Raji (cell line): ENCODE measurements around the gene DLGAP1.

ENCODE experiments used
- POLR2A ChIP-seq: IDR thresholded peaks from 2 replicates; pipeline ENCODE4 v1.6.1; 2011; ENCODE audit warnings: low read depth, low read length, control low read depth; ENCODE audit not compliant: insufficient read depth

Gene DLGAP1

DNA sequence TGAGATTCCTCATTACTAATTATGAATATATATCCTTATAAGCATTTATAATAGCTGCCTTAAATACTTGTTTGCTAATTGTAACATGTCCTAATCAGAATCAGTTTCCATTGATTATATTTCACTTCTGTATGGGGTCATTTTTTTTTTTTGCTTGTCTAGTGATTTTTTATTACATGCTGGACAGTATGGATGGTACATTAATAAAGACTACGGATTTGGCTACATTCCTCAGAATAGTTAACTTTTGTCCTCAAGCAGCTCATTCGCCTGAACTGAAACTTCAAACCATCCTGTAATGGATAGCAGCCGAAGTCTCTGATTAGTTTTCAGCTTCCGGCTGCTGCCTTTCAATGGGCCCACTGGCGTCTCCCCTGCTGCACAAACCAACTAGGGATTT, 993.4 kb downstream of the DLGAP1 start:
- TF ChIP-seq POLR2A, result no peak

DNA sequence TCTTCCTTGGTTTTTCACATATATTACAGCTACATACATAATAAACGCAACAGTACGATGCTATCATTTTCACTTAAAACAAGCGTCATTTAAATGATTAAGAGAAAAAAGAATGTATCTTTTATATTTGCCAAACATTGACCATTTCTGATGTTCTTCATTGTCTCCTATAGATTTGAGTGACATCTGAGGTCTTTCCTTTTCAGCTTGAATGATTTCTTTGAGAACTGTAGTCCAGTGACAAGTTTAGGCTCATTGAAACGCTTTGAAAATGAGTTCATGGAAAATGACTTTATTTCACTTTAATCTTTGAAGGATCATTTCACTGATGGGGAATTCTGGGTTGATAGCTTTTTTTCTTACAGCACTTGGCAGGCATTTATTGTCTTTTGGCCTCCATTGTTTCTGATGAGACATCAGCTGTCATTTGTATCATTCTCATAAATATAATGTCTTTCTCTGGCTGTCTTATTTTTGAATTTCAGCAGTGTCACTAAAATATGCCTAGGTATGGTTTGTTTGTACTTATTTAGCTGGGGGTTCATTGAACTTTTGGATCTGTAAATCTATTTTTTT, 994.2 kb downstream of the DLGAP1 start:
- no peak for TF ChIP-seq POLR2A

DNA sequence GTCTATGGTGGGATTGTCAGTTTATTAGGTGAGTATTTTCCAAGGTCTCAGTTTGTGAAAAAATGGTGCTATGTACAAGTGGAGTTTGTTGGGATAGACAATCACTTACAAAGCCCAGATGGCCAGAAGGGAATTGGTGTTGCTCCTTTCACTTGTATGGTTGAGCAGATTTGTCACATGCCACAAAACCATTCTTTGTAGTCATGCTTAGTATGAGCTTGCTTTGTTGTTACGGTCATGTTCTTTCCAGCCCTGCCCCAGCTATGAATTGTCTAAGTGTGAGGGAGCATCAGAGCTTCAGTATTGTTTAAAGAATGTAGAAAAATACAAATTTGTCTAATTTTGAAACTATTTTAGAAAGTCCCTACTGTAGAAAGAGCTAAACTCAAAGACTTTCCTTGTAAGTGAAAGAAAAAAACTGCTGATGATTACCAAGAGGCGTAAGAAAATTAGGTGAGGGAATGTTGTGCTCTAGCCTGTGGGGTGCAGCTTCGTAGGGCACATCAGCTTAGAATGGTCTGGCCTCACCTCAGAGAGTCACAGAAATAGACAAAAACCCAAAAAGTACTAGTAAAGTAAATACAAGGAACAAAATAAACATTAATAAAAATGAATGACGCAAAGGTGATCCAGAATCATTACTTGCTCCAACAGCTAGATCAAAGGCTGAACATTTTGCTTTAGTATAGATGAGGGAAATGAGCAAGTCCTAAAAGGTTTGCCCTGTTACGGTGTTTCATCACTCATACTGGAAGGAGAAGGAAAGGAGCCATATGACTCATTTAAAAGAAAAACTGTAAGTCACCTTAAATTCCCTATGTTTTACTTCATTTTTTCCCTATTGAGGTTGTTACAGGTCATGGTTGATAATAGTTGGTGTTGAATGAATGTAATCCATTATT, 995.9 kb downstream of the DLGAP1 start:
- TF ChIP-seq POLR2A, result no peak

DNA sequence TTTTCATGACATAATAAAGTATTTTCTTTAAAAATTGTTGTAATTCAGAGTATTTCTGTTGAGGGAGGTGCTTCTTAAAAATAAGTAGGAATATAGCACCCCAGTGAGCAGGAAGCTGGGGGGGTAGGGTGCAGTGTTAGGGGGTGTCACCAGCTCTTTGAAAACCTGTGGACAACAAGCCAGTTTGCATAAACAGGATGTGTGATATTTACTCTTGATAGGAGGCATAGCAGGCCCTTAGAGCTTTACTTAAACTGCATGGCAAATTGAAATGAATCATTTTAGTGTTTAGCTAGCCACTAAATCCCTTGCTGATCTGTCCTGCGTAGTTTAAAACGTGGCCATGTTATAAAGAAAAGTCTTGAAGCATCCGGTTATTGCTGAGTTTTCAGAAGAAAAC, 996.7 kb downstream of the DLGAP1 start:
- TF ChIP-seq POLR2A, result no peak

DNA sequence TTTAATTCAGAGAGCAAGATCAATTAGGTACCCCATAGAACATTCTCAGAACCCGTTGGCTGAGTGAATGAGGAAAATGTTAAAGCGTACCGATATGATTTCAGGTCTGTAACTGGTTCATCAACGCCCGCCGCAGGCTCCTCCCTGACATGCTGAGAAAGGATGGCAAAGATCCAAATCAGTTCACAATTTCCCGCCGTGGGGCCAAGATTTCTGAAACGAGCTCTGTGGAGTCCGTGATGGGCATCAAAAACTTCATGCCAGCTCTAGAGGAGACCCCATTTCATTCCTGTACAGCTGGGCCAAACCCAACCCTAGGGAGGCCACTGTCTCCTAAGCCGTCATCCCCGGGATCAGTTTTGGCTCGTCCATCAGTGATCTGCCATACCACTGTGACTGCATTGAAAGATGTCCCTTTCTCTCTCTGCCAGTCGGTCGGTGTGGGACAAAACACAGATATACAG, 997.8 kb downstream of the DLGAP1 start:
- TF ChIP-seq POLR2A, result no peak

DNA sequence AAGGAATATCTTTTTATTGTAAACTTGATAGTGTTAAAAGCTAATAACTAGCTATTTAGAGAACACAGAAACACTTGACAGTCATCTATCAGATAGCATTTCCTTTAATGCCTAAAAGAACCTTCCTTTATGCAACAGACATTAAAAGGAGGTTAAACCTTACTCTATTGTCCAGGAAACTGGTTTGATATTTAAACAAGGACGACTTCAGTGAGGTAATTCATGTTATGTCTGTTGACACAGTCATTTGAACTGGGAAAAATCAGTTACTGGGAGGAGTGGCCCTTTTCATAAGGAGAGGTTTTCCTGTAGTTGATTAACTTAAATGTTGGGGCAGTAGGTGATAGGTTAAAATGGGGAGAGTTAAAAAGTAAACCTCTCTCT, 998.4 kb downstream of the DLGAP1 start:
- TF ChIP-seq POLR2A, result no peak

DNA sequence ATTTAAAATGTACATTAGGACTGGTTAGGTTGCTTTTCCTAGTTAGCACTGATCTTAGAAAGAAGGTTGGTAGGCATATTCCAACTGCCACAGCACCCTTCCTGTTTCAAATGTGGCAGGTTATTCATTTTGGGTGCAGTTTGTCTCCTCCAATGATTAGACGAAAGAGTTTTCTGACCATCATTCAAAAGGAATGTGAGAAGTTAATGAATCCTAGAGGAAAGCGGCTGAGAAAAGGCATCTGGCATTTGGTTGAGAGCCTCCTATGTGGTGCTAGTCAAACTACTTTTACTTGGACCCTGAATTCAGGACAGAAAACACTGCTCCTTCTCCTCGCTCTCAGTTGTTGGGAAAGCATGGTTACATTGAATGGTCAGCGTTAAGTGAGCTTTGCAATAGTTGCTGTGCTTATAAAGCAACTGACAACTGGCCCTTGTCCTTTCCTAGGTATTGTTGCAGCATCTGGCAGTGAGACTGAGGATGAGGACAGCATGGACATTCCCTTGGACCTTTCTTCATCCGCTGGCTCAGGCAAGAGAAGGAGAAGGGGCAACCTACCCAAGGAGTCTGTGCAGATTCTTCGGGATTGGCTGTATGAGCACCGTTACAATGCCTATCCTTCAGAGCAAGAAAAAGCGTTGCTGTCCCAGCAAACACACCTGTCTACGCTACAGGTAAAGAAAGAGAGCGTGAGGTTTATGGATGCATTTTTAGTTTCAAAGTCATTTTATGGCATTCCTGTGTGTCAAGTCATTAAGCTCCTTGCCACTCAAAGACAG, 999.0 kb downstream of the DLGAP1 start:
- TF ChIP-seq POLR2A, result no peak

DNA sequence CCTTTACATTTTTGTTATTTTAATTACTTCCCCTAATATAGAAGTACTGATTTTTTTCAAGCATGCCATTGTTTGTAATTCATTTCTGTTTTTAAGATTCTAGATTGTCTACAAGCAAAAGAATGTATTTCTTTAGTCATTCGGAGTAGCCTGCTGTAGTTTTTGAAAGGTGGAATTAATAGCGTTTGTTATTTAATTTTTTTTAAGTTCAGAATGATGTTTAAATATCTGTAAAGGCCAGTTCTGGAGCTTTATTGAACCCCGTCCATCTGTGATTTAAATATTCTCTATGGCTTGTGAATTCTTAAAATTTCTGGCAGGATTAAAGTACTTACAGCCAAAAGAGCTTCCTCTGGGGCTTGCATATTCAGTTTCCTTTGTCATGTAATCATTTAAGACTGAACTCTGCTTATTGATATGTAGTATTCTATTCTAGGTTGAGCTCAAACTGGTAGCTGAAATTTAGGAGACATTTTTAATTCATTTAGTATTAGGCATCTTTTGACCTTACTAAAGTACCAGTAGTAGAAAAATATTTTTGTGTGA, 999.9 kb downstream of the DLGAP1 start:
- no peak for TF ChIP-seq POLR2A

DNA sequence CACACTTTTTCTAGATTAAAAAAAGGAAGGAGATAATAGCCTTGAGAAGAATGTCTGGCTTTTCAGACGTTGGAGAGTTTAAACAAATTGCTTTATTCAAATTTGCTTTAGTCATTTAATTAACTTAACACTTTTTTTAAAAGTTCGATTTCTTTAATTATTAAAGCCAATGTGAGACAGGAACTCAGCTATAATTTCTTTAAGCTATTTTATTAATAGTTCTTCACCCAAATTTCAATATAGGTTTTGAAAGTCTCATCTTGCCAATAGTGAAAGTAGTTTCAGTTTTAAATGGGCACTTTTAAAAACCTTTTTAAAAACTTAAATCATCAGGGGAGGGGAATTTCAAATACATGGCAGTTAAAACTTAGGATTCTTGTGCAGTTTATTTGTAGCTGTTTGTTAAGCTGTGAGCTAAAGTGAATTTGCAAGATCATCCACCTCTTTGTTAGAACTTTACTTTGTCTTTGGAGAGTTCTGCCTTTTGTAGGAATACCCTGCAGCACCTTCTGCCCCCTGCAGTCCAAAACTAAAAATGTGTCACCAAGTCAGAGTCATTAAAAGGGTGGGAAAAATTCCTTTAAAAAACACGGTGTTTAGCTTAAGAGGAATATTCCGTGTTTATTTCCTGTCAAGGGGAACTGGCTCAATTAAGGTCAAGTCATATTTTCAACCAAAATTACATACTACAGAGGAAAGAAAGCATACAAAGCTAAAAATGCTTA, 1000.6 kb downstream of the DLGAP1 start:
- no peak for TF ChIP-seq POLR2A

DNA sequence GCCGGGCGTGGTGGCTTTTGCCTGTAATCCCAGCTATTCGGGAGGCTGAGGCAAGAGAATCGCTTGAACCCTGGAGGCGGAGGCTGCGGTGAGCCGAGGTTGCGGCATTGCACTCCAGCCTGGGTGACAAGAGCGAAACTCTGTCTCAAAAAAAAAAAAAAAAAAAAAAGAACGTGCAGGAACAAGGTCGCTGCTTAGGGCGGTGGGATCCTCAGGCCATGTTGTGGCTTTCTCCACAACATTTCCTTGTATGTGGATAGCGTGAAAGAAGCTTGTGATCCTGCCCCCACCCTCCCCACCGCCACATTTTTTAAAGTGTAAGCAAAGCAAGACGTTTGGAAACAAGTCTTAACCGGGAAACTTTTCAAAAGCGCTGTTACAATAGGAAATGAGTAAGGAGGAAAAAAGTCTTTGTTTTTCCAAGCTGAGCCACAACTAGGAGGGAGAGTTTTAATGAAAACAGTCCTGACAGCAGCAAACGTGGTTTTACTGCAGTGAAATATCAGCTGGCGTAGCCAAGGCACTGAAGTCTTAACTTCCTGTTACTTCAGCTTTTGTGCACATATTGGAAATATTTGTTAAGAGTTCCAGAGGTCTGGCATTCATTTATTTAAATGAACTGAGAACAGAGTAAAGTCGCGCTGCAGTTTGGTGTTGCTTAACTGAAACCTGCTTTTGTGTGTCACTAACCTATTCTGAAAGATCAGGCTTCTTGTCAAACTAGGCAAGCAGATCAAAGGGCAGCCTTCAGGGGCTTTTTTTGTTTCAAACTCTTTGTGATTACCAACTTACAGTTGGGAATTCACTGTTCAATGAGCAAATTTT, 1001.4 kb downstream of the DLGAP1 start:
- TF ChIP-seq POLR2A, result no peak

DNA sequence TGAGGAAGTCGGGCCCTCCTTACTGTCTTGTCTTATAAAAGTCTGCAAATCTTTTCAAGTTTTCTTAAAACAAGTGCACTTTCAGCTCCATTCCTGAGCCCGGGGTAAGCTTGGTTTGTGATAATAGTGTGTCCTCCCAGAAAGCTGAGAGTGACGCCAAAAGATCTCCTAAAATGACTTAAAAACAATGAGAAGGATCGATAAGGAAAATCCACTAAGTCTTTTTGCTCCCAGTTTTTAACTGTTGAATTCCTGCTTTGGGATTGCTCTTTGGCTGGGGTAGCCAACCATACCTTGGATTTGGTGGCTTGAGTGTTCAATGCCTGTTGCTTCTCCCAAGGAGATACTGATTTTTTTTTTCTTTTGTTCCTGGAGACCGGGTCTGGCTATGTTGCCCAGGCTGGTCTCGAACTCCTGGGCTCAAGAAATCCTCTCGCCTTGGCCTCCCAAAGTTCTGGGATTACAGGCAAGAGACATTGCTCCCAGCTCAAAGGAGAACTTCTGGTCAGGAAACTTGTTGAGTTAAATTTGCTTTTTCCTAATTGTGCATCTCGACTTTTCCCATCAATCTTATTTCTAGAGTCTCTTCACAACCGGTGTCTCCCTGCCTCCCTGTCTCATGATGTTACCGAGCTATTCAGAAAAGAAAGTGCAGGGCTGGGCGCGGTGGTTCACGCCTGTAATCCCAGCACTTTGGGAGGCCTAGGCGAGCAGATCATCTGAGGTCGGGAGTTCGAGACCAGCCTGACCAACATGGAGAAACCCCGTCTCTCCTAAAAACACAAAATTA, 1002.2 kb downstream of the DLGAP1 start:
- TF ChIP-seq POLR2A, result no peak

DNA sequence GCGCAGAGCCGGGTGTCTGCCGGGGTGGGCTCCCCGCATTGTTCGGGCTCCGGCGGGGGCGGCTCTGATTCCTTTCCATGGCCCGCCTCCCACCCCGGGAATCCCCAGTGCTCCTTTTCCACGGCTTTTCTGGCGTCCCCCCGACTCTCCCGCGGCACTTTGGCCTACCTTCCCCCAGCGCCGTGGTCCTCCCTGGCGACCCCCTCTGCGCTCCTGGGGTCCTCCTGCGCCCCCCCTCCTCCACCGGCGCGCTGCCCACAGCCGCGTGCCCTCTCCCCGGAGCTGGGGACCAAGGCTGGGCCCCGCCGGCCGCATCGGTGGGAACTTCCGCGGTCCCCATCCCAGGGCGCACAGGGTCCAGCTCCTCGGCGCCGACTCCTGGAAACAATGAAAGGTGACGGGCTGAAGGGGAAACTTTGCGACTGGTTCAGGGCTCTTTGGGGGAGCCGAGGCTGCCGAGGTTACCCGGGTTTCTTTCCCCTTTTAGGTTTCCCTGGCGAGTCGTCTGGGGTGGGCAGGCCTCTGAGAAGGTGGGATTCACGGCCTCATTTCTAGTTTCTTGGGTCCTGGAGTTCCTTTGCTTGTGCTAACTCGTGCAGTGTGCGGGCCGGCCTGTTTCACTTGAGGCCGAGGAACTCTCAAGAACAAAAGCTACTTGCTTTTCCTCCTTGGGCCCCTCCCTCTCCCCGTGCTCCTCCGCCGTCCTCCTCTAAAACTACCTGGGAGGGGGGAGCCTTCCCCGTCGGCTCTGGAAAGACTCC, 1002.9 kb downstream of the DLGAP1 start:
- TF ChIP-seq POLR2A, result no peak
